GM23248 (cell line): Measurements from ENCODE around the gene SELENOF. TPM values are rescaled to one million over a fixed set of nuclear protein-coding genes. Genes with fewer than 3 reads are reported as not detected.
A peak's percentile ranks its signal among the peaks of the same experiment; 100 is the strongest.

Source experiments
- DNase-seq: peaks from one replicate; pipeline ENCODE4 v3.0.0-alpha.2; 2015
- H2AFZ ChIP-seq: fragments of 200-600 bp; sonication (generic); 2 replicates; pipeline ENCODE4 v1.6.1; 2016; ENCODE audit warnings: antibody characterized with exemption
- H3F3A ChIP-seq: fragments of 200-600 bp; sonication (generic); 2 replicates; pipeline ENCODE4 v1.6.1; 2016; ENCODE audit warnings: mild to moderate bottlenecking, antibody characterized with exemption, mixed run types; ENCODE audit not compliant: insufficient read depth
- H3K27ac ChIP-seq: fragments of 200-600 bp; sonication (generic); 2 replicates; pipeline ENCODE4 v1.5.1; 2016; ENCODE audit warnings: mild to moderate bottlenecking
- H3K27me3 ChIP-seq: fragments of 200-600 bp; sonication (generic); replicated peaks from 2 replicates; pipeline ENCODE4 v1.6.1; 2016; ENCODE audit warnings: mild to moderate bottlenecking; ENCODE audit not compliant: insufficient read depth
- H3K36me3 ChIP-seq: fragments of 200-600 bp; sonication (generic); 2 replicates; pipeline ENCODE4 v1.6.1; 2016; ENCODE audit warnings: low read depth, mild to moderate bottlenecking
- H3K4me1 ChIP-seq: fragments of 200-600 bp; sonication (generic); 2 replicates; pipeline ENCODE4 v1.6.1; 2016; ENCODE audit warnings: mild to moderate bottlenecking; ENCODE audit not compliant: insufficient read depth
- H3K4me2 ChIP-seq: fragments of 200-600 bp; sonication (generic); one replicate; pipeline ENCODE4 v1.6.1; 2016; ENCODE audit warnings: mild to moderate bottlenecking; ENCODE audit not compliant: unreplicated experiment
- H3K4me3 ChIP-seq: fragments of 200-600 bp; sonication (generic); 2 replicates; pipeline ENCODE4 v1.5.1; 2016; ENCODE audit warnings: mild to moderate bottlenecking
- H3K79me2 ChIP-seq: fragments of 200-600 bp; sonication (generic); 2 replicates; pipeline ENCODE4 v1.6.1; 2016; ENCODE audit warnings: mild to moderate bottlenecking; ENCODE audit not compliant: insufficient read depth
- H3K9ac ChIP-seq: fragments of 200-600 bp; sonication (generic); 2 replicates; pipeline ENCODE4 v1.6.1; 2016; ENCODE audit warnings: mild to moderate bottlenecking
- H3K9me2 ChIP-seq: fragments of 200-600 bp; sonication (generic); 2 replicates; pipeline ENCODE4 v1.6.1; 2016; ENCODE audit warnings: mixed run types, mild to moderate bottlenecking, moderate library complexity; ENCODE audit not compliant: insufficient read depth
- H3K9me3 ChIP-seq: fragments of 200-600 bp; sonication (generic); one replicate; pipeline ENCODE4 v1.6.1; 2017; ENCODE audit warnings: low read depth
- H4K20me1 ChIP-seq: fragments of 200-600 bp; sonication (generic); 2 replicates; pipeline ENCODE4 v1.6.0; 2016; ENCODE audit not compliant: insufficient read depth
- EZH2 ChIP-seq: fragments of 200-600 bp; sonication (generic); IDR thresholded peaks from 2 replicates; pipeline ENCODE4 v1.6.1; 2018; ENCODE audit warnings: antibody characterized with exemption, mild to moderate bottlenecking; ENCODE audit not compliant: insufficient read depth, poor library complexity, severe bottlenecking
- EZH2phosphoT487 ChIP-seq: fragments of 200-600 bp; sonication (generic); IDR thresholded peaks from 2 replicates; pipeline ENCODE4 v1.6.1; 2018; ENCODE audit warnings: antibody characterized with exemption, moderate library complexity, mild to moderate bottlenecking, low read depth; ENCODE audit not compliant: insufficient read depth
- WGBS, 2 experiments: methylation state at CpG; one replicate each; pipeline ENCODE4 v1.1.6; 2015 to 2017; ENCODE audit warnings: low lambda C conversion rate in 2 of 2, low coverage in 1 of 2; ENCODE audit errors: missing lambda C conversion rate in 2 of 2; 5-methylcytosine and 5-hydroxymethylcytosine counted together
- in situ Hi-C: fragments of 300-500 bp; cut with MboI; formaldehyde crosslinking; loops from 2 replicates; pipeline ENCODE4 v1.15.0; 2020
- polyA plus RNA-seq: library from polyadenylated mRNA; unstranded; fragments of >200 nt; fragmentation: Nextera tagmentation; extraction: Ambion mirVana; gene quantifications from 2 replicates; pipeline ENCODE4 v1.2.1, GENCODE V29; 2016
- total RNA-seq: library from RNA; depleted of rRNA; stranded (reverse); fragments of >200 nt; shearing (Covaris generic); gene quantifications from 2 replicates; pipeline ENCODE4 v1.2.3, GENCODE V29; 2014; rRNA removed

The SELENOF gene
- total RNA-seq (203 and 280 TPM in 2 replicates), polyA plus RNA-seq (296 and 298 TPM in 2 replicates)

- 0 to 1% methylated on average over 32 to 44 of the region's 44 CpGs for WGBS, 2 experiments
- in situ Hi-C loops: loop anchor here (5.0 kb wide), 1 partner anchor 67 kb away; no protein-coding TSS in a partner anchor
- Histone ChIP-seq H3K36me3 (no peaks in the 10 kb centered on the region), H3K27me3 (no peaks in the 10 kb centered on the region), H3K4me3 (peak within 1 kb of the TSS; percentile 93), H3K79me2 (peaks cover 82% of the 10 kb centered on the region), H3K27ac (peak within 1 kb of the TSS; percentile 96), H3K4me2 (peak within 1 kb of the TSS; percentile 98), H3K9ac (peak within 1 kb of the TSS; percentile 99), H3K9me2 (no peaks in the 10 kb centered on the region), H3K4me1 (peaks cover 21% of the 10 kb centered on the region), H3K9me3 (no peaks in the 10 kb centered on the region), H3F3A (peaks cover 5% of the 10 kb centered on the region; the same call in 1 of the 2 replicates), H2AFZ (peak within 1 kb of the TSS; percentile 94), H4K20me1 (peaks cover 16% of the 10 kb centered on the region)
- TF ChIP-seq EZH2 (no peak), EZH2phosphoT487 (no peak)
- DNase-seq: peak; percentile 100
Measured at GRCh38 chr1:86913896-86914600, at the start of gene SELENOF. TSS of gene SELENOF (minus strand) at chr1:86914126. CDS start at chr1:86914111, 15 bp downstream.

- no peaks in the 10 kb centered on the region for H3K9me2 ChIP-seq
- no peak overlapping the region for H3K9ac ChIP-seq
- no peaks in the 10 kb centered on the region for H4K20me1 ChIP-seq
- no peaks in the 10 kb centered on the region for H3K79me2 ChIP-seq
- no peak for DNase-seq
- H3K4me2 ChIP-seq: no peak overlapping the region
- no peaks in the 10 kb centered on the region for H3K4me1 ChIP-seq
- no peak overlapping the region for H3K27ac ChIP-seq
- H3K4me3 ChIP-seq: no peak overlapping the region
- TF ChIP-seq EZH2phosphoT487: no peak
- TF ChIP-seq EZH2: no peak
- no peaks in the 10 kb centered on the region for H3F3A ChIP-seq
- in situ Hi-C loops: loop anchor here (10.0 kb wide), 1 partner anchor 186 kb away; no protein-coding TSS in a partner anchor
- H3K36me3 ChIP-seq: no peaks in the 10 kb centered on the region
- no peaks in the 10 kb centered on the region for H3K9me3 ChIP-seq
- no peak overlapping the region for H2AFZ ChIP-seq
- no peaks in the 10 kb centered on the region for H3K27me3 ChIP-seq
Measured at GRCh38 chr1:86960548-86960947, 46.6 kb upstream of the SELENOF start.

- H3K9ac ChIP-seq: no peak overlapping the region
- in situ Hi-C loops: no loop called here
- no peaks in the 10 kb centered on the region for H3K36me3 ChIP-seq
- no peaks in the 10 kb centered on the region for H3K9me2 ChIP-seq
- H3K4me3 ChIP-seq: no peak overlapping the region
- 0 out of 2 replicates have a peak, but pooled peaks cover 9% of the 10 kb centered on the region for H3K79me2 ChIP-seq
- no peak overlapping the region for H2AFZ ChIP-seq
- no peaks in the 10 kb centered on the region for H3K9me3 ChIP-seq
- H3K4me1 ChIP-seq: no peaks in the 10 kb centered on the region
- no peaks in the 10 kb centered on the region for H3F3A ChIP-seq
- no peak overlapping the region for H3K4me2 ChIP-seq
- no peak for DNase-seq
- TF ChIP-seq EZH2phosphoT487: no peak
- TF ChIP-seq EZH2: no peak
- H3K27me3 ChIP-seq: no peaks in the 10 kb centered on the region
- no peak overlapping the region for H3K27ac ChIP-seq
- H4K20me1 ChIP-seq: no peaks in the 10 kb centered on the region
Measured at GRCh38 chr1:86957221-86957620, 43.3 kb upstream of the SELENOF start.

GRCh38 chr1:86956221-86956620 is 42.3 kb upstream of the SELENOF start:
- H3K4me1 ChIP-seq: no peaks in the 10 kb centered on the region
- in situ Hi-C loops: no loop called here
- H2AFZ ChIP-seq: no peak overlapping the region
- TF ChIP-seq EZH2 (no peak), EZH2phosphoT487 (no peak)
- no peak overlapping the region for H3K9ac ChIP-seq
- no peaks in the 10 kb centered on the region for H3F3A ChIP-seq
- H3K9me2 ChIP-seq: no peaks in the 10 kb centered on the region
- H3K4me2 ChIP-seq: no peak overlapping the region
- H3K9me3 ChIP-seq: no peaks in the 10 kb centered on the region
- H3K27ac ChIP-seq: no peak overlapping the region
- H3K4me3 ChIP-seq: no peak overlapping the region
- H3K36me3 ChIP-seq: no peaks in the 10 kb centered on the region
- H4K20me1 ChIP-seq: no peaks in the 10 kb centered on the region
- H3K79me2 ChIP-seq: 0 out of 2 replicates have a peak, but pooled peaks cover 10% of the 10 kb centered on the region
- DNase-seq: no peak
- H3K27me3 ChIP-seq: no peaks in the 10 kb centered on the region

GRCh38 chr1:86955678-86956077 is 41.8 kb upstream of the SELENOF start:
- no peak overlapping the region for H2AFZ ChIP-seq
- no peaks in the 10 kb centered on the region for H3K4me1 ChIP-seq
- DNase-seq: no peak
- TF ChIP-seq EZH2phosphoT487: no peak
- TF ChIP-seq EZH2: no peak
- no peak overlapping the region for H3K9ac ChIP-seq
- no peaks in the 10 kb centered on the region for H3K36me3 ChIP-seq
- no peaks in the 10 kb centered on the region for H3K27me3 ChIP-seq
- in situ Hi-C loops: no loop called here
- H3K4me3 ChIP-seq: no peak overlapping the region
- no peak overlapping the region for H3K4me2 ChIP-seq
- H3K79me2 ChIP-seq: 0 out of 2 replicates have a peak, but pooled peaks cover 10% of the 10 kb centered on the region
- no peaks in the 10 kb centered on the region for H3F3A ChIP-seq
- 83 to 92% methylated on average over 3 of the region's 3 CpGs for WGBS, 2 experiments
- H3K9me2 ChIP-seq: no peaks in the 10 kb centered on the region
- no peak overlapping the region for H3K27ac ChIP-seq
- no peaks in the 10 kb centered on the region for H3K9me3 ChIP-seq
- H4K20me1 ChIP-seq: no peaks in the 10 kb centered on the region
